Body of pancreas (tissue), 4 donors: ENCODE data around the gene OR2AK2.

Experiments used
- CTCF ChIP-seq, 7 experiments: fragments of 450-650 bp in 4 of 7; fragments of 200-600 bp in 3 of 7; sonication (generic) in 3 of 7; IDR thresholded peaks; one replicate each; pipeline ENCODE4 v1.5.1; 2016 to 2019; ENCODE audit warnings: antibody characterized with exemption in 7 of 7
- POLR2A ChIP-seq, 3 donors: fragments of 450-650 bp; IDR thresholded peaks; one replicate each; pipeline ENCODE4 v1.6.1; 2016; ENCODE audit warnings: antibody characterized with exemption in 3 of 3, mild to moderate bottlenecking in 2 of 3

GRCh38 chr1:248009681-248010080 lies 44.6 kb downstream of the OR2AK2 start:
- no peak for TF ChIP-seq CTCF (IDR thresholded peaks at IDR 0.05)
- no peak for TF ChIP-seq POLR2A (IDR thresholded peaks at IDR 0.05)
